HepG2 (cell line): ENCODE results near the gene TEX14. TPM values are rescaled to one million over a fixed set of nuclear protein-coding genes. Genes with fewer than 3 reads are reported as not detected.
A peak's percentile ranks its signal among the peaks of the same experiment; 100 is the strongest.

Experiments used
- CCDC6 ChIP-seq: sonication (generic); formaldehyde crosslinking; IDR thresholded peaks from 2 replicates; pipeline ENCODE4 v1.8.1; 2022; ENCODE audit warnings: mild to moderate bottlenecking, missing genetic modification reagents, moderate library complexity
- HMG20B ChIP-seq: conservative IDR thresholded peaks from 2 replicates; pipeline ENCODE4 v1.6.1; 2016; ENCODE audit warnings: missing genetic modification reagents, missing compliant biosample characterization
- HNF4G ChIP-seq, 2 experiments: sonication (generic) in 1 of 2; formaldehyde crosslinking in 1 of 2; IDR thresholded peaks; 2 replicates each; pipeline versions ENCODE4 v1.4.0 to v1.6.1; 2011 to 2020; ENCODE audit warnings: borderline replicate concordance in 2 of 2, low read depth in 2 of 2, mild to moderate bottlenecking in 2 of 2, low read length in 1 of 2, missing genetic modification reagents in 1 of 2, moderate library complexity in 1 of 2
- JUND ChIP-seq: sonication (generic); formaldehyde crosslinking; IDR thresholded peaks from 2 replicates; pipeline ENCODE4 v1.8.0; 2022; ENCODE audit warnings: mild to moderate bottlenecking, missing genetic modification reagents
- LCORL ChIP-seq, 2 experiments: fragments of 450-650 bp in 1 of 2; sonication (generic) in 1 of 2; formaldehyde crosslinking in 1 of 2; IDR thresholded peaks; 2 replicates each; pipeline versions ENCODE4 v1.5.0 to v1.6.1; 2017 to 2020; ENCODE audit warnings: antibody characterized with exemption in 1 of 2, missing genetic modification reagents in 1 of 2
- PITX1 ChIP-seq: sonication (generic); formaldehyde crosslinking; IDR thresholded peaks from 2 replicates; pipeline ENCODE4 v1.5.1; 2020; ENCODE audit warnings: mild to moderate bottlenecking, missing genetic modification reagents
- POGZ ChIP-seq: sonication (generic); formaldehyde crosslinking; IDR thresholded peaks from 2 replicates; pipeline ENCODE4 v1.4.0; 2020; ENCODE audit warnings: mild to moderate bottlenecking, missing genetic modification reagents
- SALL1 ChIP-seq: sonication (generic); formaldehyde crosslinking; IDR thresholded peaks from 2 replicates; pipeline ENCODE4 v1.8.0; 2022; ENCODE audit warnings: mild to moderate bottlenecking, missing genetic modification reagents
- SOX13 ChIP-seq, 3 experiments: fragments of 450-650 bp in 1 of 3; sonication (generic) in 1 of 3; formaldehyde crosslinking in 1 of 3; IDR thresholded peaks in 2 of 3; conservative IDR thresholded peaks in 1 of 3; 2 replicates each; pipeline versions ENCODE4 v1.5.0 to v1.6.1; 2016 to 2020; ENCODE audit warnings: antibody characterized with exemption in 1 of 3, mild to moderate bottlenecking in 1 of 3, missing compliant biosample characterization in 1 of 3, missing genetic modification reagents in 1 of 3, moderate library complexity in 1 of 3
- ZBTB3 ChIP-seq: sonication (generic); formaldehyde crosslinking; IDR thresholded peaks from 2 replicates; pipeline ENCODE4 v1.4.0; 2020; ENCODE audit warnings: low read depth, mild to moderate bottlenecking, moderate library complexity, missing genetic modification reagents, borderline replicate concordance
- ZFX ChIP-seq: sonication (generic); formaldehyde crosslinking; IDR thresholded peaks from 2 replicates; pipeline ENCODE4 v1.4.0; 2020; ENCODE audit warnings: mild to moderate bottlenecking, low read depth, missing genetic modification reagents, moderate library complexity
- ZNF274 ChIP-seq: sonication (generic); formaldehyde crosslinking; IDR thresholded peaks from 2 replicates; pipeline ENCODE4 v1.5.1; 2020; ENCODE audit warnings: mild to moderate bottlenecking, missing genetic modification reagents
- ZNF333 ChIP-seq: sonication (generic); formaldehyde crosslinking; IDR thresholded peaks from 2 replicates; pipeline ENCODE4 v1.4.0; 2020; ENCODE audit warnings: mild to moderate bottlenecking, missing genetic modification reagents, borderline replicate concordance
- ZNF644 ChIP-seq: IDR thresholded peaks from 2 replicates; pipeline ENCODE4 v1.6.1; 2016; ENCODE audit warnings: low read depth
- ZNF816 ChIP-seq: sonication (generic); formaldehyde crosslinking; IDR thresholded peaks from 2 replicates; pipeline ENCODE4 v1.8.0; 2022; ENCODE audit warnings: missing genetic modification reagents, mild to moderate bottlenecking, borderline replicate concordance
- polyA plus RNA-seq, 8 experiments: library from polyadenylated mRNA; depleted of rRNA in 3 of 8; stranded (reverse) in 7 of 8; unstranded in 1 of 8; fragments of >200 nt; fragmentation: Illumina TruSeq in 4 of 8; extraction: Trizol in 4 of 8; gene quantifications; 2 replicates each; pipeline versions ENCODE4 v1.2.1 to v1.2.3, GENCODE V29; 2011 to 2016; ENCODE audit warnings: low read depth in 4 of 8, missing spikeins in 1 of 8, mixed read lengths in 1 of 8; ENCODE audit not compliant: insufficient read depth in 1 of 8
- total RNA-seq, 5 experiments: library from RNA; depleted of rRNA; stranded (reverse); fragments of >200 nt; fragmentation: Illumina TruSeq; extraction: Trizol; gene quantifications; 2 replicates each; pipeline ENCODE4 v1.2.3, GENCODE V29; 2016; ENCODE audit warnings: low read depth in 1 of 5
- TF ChIP-seq, protein P1 (sequence below): sonication (generic); formaldehyde crosslinking; IDR thresholded peaks from 2 replicates; pipeline ENCODE4 v1.5.0; 2020; ENCODE audit warnings: mild to moderate bottlenecking, missing genetic modification reagents, borderline replicate concordance
- TF ChIP-seq, protein P2 (sequence below): sonication (generic); formaldehyde crosslinking; IDR thresholded peaks from 2 replicates; pipeline ENCODE4 v1.8.1; 2023; ENCODE audit warnings: mild to moderate bottlenecking, moderate library complexity, missing genetic modification reagents
- TF ChIP-seq, protein P3 (sequence below): sonication (generic); formaldehyde crosslinking; IDR thresholded peaks from 2 replicates; pipeline ENCODE4 v1.8.0; 2022; ENCODE audit warnings: mild to moderate bottlenecking, missing genetic modification reagents

The TEX14 gene
- total and polyA plus RNA-seq, 2 of the 13 experiments (the other 11 are each of a cell fraction or from before 2014, with no cell fraction given): 0.04 to 0.07 TPM

DNA sequence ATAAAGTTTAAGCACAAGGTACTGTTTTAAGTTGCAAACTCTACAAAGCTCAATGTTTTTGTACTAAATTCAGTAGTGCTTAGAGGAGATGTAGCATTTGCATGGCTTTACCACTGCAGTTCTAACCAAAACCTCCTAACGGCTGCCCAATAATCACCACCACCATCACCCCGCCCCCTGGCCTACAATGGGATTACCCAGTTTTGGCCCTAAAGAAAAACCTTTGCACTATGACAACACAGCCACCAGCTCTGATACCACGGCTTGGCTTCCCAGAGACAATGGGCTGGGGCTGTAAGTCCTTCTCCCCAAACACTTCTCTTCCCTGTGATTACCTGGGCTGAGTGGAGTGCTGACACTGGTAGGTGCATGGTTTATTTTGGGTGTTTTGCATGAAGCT, 119.0 kb downstream of the TEX14 start (continued):
- TF ChIP-seq, protein P1, sequence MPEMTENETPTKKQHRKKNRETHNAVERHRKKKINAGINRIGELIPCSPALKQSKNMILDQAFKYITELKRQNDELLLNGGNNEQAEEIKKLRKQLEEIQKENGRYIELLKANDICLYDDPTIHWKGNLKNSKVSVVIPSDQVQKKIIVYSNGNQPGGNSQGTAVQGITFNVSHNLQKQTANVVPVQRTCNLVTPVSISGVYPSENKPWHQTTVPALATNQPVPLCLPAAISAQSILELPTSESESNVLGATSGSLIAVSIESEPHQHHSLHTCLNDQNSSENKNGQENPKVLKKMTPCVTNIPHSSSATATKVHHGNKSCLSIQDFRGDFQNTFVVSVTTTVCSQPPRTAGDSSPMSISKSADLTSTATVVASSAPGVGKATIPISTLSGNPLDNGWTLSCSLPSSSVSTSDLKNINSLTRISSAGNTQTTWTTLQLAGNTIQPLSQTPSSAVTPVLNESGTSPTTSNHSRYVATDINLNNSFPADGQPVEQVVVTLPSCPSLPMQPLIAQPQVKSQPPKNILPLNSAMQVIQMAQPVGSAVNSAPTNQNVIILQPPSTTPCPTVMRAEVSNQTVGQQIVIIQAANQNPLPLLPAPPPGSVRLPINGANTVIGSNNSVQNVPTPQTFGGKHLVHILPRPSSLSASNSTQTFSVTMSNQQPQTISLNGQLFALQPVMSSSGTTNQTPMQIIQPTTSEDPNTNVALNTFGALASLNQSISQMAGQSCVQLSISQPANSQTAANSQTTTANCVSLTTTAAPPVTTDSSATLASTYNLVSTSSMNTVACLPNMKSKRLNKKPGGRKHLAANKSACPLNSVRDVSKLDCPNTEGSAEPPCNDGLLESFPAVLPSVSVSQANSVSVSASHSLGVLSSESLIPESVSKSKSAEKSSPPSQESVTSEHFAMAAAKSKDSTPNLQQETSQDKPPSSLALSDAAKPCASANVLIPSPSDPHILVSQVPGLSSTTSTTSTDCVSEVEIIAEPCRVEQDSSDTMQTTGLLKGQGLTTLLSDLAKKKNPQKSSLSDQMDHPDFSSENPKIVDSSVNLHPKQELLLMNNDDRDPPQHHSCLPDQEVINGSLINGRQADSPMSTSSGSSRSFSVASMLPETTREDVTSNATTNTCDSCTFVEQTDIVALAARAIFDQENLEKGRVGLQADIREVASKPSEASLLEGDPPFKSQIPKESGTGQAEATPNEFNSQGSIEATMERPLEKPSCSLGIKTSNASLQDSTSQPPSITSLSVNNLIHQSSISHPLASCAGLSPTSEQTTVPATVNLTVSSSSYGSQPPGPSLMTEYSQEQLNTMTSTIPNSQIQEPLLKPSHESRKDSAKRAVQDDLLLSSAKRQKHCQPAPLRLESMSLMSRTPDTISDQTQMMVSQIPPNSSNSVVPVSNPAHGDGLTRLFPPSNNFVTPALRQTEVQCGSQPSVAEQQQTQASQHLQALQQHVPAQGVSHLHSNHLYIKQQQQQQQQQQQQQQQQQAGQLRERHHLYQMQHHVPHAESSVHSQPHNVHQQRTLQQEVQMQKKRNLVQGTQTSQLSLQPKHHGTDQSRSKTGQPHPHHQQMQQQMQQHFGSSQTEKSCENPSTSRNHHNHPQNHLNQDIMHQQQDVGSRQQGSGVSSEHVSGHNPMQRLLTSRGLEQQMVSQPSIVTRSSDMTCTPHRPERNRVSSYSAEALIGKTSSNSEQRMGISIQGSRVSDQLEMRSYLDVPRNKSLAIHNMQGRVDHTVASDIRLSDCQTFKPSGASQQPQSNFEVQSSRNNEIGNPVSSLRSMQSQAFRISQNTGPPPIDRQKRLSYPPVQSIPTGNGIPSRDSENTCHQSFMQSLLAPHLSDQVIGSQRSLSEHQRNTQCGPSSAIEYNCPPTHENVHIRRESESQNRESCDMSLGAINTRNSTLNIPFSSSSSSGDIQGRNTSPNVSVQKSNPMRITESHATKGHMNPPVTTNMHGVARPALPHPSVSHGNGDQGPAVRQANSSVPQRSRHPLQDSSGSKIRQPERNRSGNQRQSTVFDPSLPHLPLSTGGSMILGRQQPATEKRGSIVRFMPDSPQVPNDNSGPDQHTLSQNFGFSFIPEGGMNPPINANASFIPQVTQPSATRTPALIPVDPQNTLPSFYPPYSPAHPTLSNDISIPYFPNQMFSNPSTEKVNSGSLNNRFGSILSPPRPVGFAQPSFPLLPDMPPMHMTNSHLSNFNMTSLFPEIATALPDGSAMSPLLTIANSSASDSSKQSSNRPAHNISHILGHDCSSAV (CRISPR knock-in tag): no peak
- TF ChIP-seq SOX13 (IDR thresholded peaks at IDR 0.05) (no peak), SOX13 (CRISPR knock-in tag; conservative IDR thresholded peaks at IDR 0.05 in 1 of 2, IDR thresholded peaks at IDR 0.05 in 1 of 2) (peak in 1 of 2 experiments; percentile 59; a peak in 2 of 4 replicates), POGZ (CRISPR knock-in tag) (no peak), ZBTB3 (CRISPR knock-in tag) (no peak), ZNF333 (CRISPR knock-in tag) (no peak), ZNF816 (CRISPR knock-in tag) (no peak), PITX1 (CRISPR knock-in tag) (peak; percentile 54; the same call in 1 of the 2 replicates), JUND (CRISPR knock-in tag) (no peak), ZNF274 (no peak), LCORL (IDR thresholded peaks at IDR 0.05) (no peak), LCORL (CRISPR knock-in tag; IDR thresholded peaks at IDR 0.05) (no peak), ZFX (CRISPR knock-in tag) (peak; percentile 25; the same call in 1 of the 2 replicates), ZNF644 (CRISPR knock-in tag) (peak; percentile 47; the same call in 1 of the 2 replicates), CCDC6 (CRISPR knock-in tag) (no peak), SALL1 (CRISPR knock-in tag) (0 out of 2 replicates have a peak, but pooled peaks have one; percentile 29), HMG20B (CRISPR knock-in tag) (no peak), HNF4G (IDR thresholded peaks at IDR 0.05; ENCODE audit: borderline replicate concordance, low read depth, low read length) (peak; percentile 53; the same call in 1 of the 2 replicates), HNF4G (CRISPR knock-in tag; IDR thresholded peaks at IDR 0.05; ENCODE audit: borderline replicate concordance, low read depth) (no peak)
- TF ChIP-seq, protein P2, sequence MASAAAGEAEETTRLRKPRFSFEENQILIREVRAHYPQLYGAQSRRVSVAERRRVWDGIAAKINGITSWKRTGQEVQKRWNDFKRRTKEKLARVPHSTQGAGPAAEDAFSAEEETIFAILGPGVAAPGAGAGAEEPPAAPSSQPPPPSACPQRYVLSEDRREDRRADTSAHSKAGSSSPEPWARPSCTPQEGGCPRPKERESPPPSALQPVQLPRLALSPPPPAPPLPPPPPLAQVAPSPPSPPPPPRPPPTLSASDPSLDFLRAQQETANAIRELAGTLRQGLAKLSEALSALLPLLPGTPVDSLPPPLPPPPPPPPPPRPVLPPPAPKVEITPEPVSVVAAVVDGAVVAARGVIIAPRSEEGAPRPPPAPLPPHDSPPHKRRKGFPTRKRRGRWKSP (CRISPR knock-in tag): no peak
- TF ChIP-seq, protein P3, sequence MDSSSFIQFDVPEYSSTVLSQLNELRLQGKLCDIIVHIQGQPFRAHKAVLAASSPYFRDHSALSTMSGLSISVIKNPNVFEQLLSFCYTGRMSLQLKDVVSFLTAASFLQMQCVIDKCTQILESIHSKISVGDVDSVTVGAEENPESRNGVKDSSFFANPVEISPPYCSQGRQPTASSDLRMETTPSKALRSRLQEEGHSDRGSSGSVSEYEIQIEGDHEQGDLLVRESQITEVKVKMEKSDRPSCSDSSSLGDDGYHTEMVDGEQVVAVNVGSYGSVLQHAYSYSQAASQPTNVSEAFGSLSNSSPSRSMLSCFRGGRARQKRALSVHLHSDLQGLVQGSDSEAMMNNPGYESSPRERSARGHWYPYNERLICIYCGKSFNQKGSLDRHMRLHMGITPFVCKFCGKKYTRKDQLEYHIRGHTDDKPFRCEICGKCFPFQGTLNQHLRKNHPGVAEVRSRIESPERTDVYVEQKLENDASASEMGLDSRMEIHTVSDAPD (CRISPR knock-in tag): peak; percentile 65; the same call in 1 of the 2 replicates
